ENCODE data around the gene OR1N2. TPM values are rescaled to one million over a fixed set of nuclear protein-coding genes. Genes with fewer than 3 reads are reported as not detected.
"Not testable (repeated sequence)": the region's sequence is repeated elsewhere in the genome, so short reads cannot be mapped to it uniquely, and the experiment has no call there.

The OR1N2 gene
- total RNA-seq, 4 donors from 2014 or later, result not detected

- no peak for TF ChIP-seq POLR2AphosphoS5 (IDR thresholded peaks at IDR 0.05)
- no peak for TF ChIP-seq EP300 (IDR thresholded peaks at IDR 0.05)
- no peak for TF ChIP-seq POLR2A (IDR thresholded peaks at IDR 0.05)
- TF ChIP-seq, protein P1, sequence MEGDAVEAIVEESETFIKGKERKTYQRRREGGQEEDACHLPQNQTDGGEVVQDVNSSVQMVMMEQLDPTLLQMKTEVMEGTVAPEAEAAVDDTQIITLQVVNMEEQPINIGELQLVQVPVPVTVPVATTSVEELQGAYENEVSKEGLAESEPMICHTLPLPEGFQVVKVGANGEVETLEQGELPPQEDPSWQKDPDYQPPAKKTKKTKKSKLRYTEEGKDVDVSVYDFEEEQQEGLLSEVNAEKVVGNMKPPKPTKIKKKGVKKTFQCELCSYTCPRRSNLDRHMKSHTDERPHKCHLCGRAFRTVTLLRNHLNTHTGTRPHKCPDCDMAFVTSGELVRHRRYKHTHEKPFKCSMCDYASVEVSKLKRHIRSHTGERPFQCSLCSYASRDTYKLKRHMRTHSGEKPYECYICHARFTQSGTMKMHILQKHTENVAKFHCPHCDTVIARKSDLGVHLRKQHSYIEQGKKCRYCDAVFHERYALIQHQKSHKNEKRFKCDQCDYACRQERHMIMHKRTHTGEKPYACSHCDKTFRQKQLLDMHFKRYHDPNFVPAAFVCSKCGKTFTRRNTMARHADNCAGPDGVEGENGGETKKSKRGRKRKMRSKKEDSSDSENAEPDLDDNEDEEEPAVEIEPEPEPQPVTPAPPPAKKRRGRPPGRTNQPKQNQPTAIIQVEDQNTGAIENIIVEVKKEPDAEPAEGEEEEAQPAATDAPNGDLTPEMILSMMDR (IDR thresholded peaks at IDR 0.05), result no peak
- H3K4me1 ChIP-seq, result no peaks in the 10 kb centered on the region
- H3K27ac ChIP-seq, result no peak overlapping the region
- H3K9me3 ChIP-seq, result no peaks in the 10 kb centered on the region
- DNase-seq (ENCODE audit: low spot score in 2 of 2), result no peak
- H3K4me3 ChIP-seq, result no peak overlapping the region
- no peaks in the 10 kb centered on the region for H3K36me3 ChIP-seq
- no peaks in the 10 kb centered on the region for H3K27me3 ChIP-seq
- WGBS, result 66% methylated on average over 5 of the region's 5 CpGs
These were observed 27.0 kb downstream of the OR1N2 start for GRCh38 chr9:122579874-122580273.

DNA sequence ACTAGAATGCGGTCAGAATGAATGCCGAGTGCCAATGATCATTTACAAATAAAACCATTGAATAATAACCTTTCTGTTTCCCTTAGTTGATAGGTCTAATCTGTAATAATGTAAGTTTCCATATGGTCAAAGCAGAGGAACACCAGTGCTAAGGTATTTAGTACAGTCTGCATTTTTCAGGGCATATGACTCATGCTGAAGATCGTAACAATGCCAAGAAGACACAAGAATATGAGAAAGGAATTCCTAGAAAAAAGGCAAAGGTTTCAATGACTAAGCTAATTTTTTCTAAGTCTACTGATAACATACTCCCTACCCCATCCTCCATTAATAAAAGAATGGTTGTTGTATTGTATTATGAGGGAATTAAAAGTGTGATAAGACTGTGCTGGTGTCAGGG, 27.4 kb downstream of the OR1N2 start:
- WGBS, result 71% methylated on average over 3 of the region's 3 CpGs
- no peak overlapping the region for H3K4me3 ChIP-seq
- H3K4me1 ChIP-seq, result no peaks in the 10 kb centered on the region
- no peaks in the 10 kb centered on the region for H3K27me3 ChIP-seq
- no peak overlapping the region for H3K27ac ChIP-seq
- no peaks in the 10 kb centered on the region for H3K36me3 ChIP-seq
- TF ChIP-seq POLR2AphosphoS5 (IDR thresholded peaks at IDR 0.05) (no peak), EP300 (IDR thresholded peaks at IDR 0.05) (no peak), POLR2A (IDR thresholded peaks at IDR 0.05) (no peak)
- TF ChIP-seq, protein P1 (IDR thresholded peaks at IDR 0.05), result no peak
- no peaks in the 10 kb centered on the region for H3K9me3 ChIP-seq
- DNase-seq (ENCODE audit: low spot score in 2 of 2), result no peak

- not testable (repeated sequence) for H3K4me1 ChIP-seq
These were observed 30.4 kb downstream of the OR1N2 start, which contains the start of gene OR1L8 for GRCh38 chr9:122583284-122583683. OR1L8 (minus strand) TSS chr9:122583384; CDS start chr9:122568477, 14,907 bp downstream.

More at GRCh38 chr9:122583284-122583683, 30.4 kb downstream of the OR1N2 start, which contains the start of gene OR1L8:
- not testable (repeated sequence) for H3K36me3 ChIP-seq; H3K4me3 ChIP-seq; DNase-seq (ENCODE audit: low spot score in 2 of 2); H3K27me3 ChIP-seq; H3K27ac ChIP-seq; H3K9me3 ChIP-seq
- WGBS, result 90% methylated on average over 8 of the region's 8 CpGs

Other genes with a start within 250 kb of the OR1N2 start
- gene PTGS1, start 182.1 kb upstream of the OR1N2 start, total RNA-seq, result 100 to 1,000 TPM in 1 of 4 donors, 10 to 100 TPM in 3; 64.3 to 124 (median 73.1) TPM
- not detected for gene OR1J1, start 75.2 kb upstream of the OR1N2 start, total RNA-seq
- gene OR1J2, start 42.3 kb upstream of the OR1N2 start, total RNA-seq, result not detected
- gene OR1J4, start 34.0 kb upstream of the OR1N2 start, total RNA-seq, result not detected
- gene OR1N1, start 25.8 kb upstream of the OR1N2 start, total RNA-seq, result not detected
- not detected for gene OR1L8, start 30.3 kb downstream of the OR1N2 start, total RNA-seq
- not detected for gene OR1Q1, start 61.6 kb downstream of the OR1N2 start, total RNA-seq
- 1 to 10 TPM in 1 of 4 donors, not detected in 3; 2.6 TPM for gene OR1B1, start 104.5 kb downstream of the OR1N2 start, total RNA-seq
- not detected for gene OR1L1, start 108.6 kb downstream of the OR1N2 start, total RNA-seq
- not detected for gene OR1L3, start 122.0 kb downstream of the OR1N2 start, total RNA-seq
- not detected for gene OR1L4, start 170.9 kb downstream of the OR1N2 start, total RNA-seq
- not detected for gene OR1L6, start 189.2 kb downstream of the OR1N2 start, total RNA-seq
- not detected for gene OR5C1, start 235.8 kb downstream of the OR1N2 start, total RNA-seq
- gene OR1K1, start 247.0 kb downstream of the OR1N2 start, total RNA-seq, result not detected

Data from suprapubic skin (tissue), 4 donors.